Spleen (tissue), 7 donors: ENCODE measurements around the gene MYO1F.

Source experiments
- CTCF ChIP-seq, 11 experiments: fragments of 200-600 bp in 7 of 11; fragments of 450-650 bp in 4 of 11; sonication (generic) in 4 of 11; IDR thresholded peaks in 8 of 11; conservative IDR thresholded peaks in 3 of 11; 1 replicate in 7 of 11; 2 replicates in 4 of 11; pipeline versions ENCODE4 v1.4.0 to v1.8.0; 2016 to 2021; ENCODE audit warnings: antibody characterized with exemption in 11 of 11, inconsistent platforms in 4 of 11, mild to moderate bottlenecking in 1 of 11
- POLR2A ChIP-seq, 3 donors: fragments of 450-650 bp; IDR thresholded peaks; one replicate each; pipeline ENCODE4 v1.5.1; 2017; ENCODE audit warnings: antibody characterized with exemption in 3 of 3, mild to moderate bottlenecking in 1 of 3
- POLR2AphosphoS5 ChIP-seq, 3 donors: sonication (generic); formaldehyde crosslinking; IDR thresholded peaks; one replicate each; pipeline ENCODE4 v1.5.1; 2017; ENCODE audit warnings: antibody characterized with exemption in 3 of 3
- donor health status: DM: no; HTN: no; CAD: no; lungs with moderate emphysema.
- donor health status: DM: no; HTN: no; CAD: no.
- donor health status: DM: no; HTN: no; CAD: no.

GRCh38 chr19:8615024-8615423, 37.8 kb upstream of the MYO1F start:
- TF ChIP-seq CTCF (IDR thresholded peaks at IDR 0.05 in 8 of 11, conservative IDR thresholded peaks at IDR 0.05 in 3 of 11) (no peak), POLR2A (IDR thresholded peaks at IDR 0.05) (no peak), POLR2AphosphoS5 (IDR thresholded peaks at IDR 0.05) (no peak)
